Measurements from ENCODE around the gene ASPG. TPM values are rescaled to one million over a fixed set of nuclear protein-coding genes. Genes with fewer than 3 reads are reported as not detected.

Gene ASPG
- polyA plus RNA-seq, 1 donor (not counting 4 experiments of a cell fraction or from before 2014, with no cell fraction given), result 0.10 TPM

DNA sequence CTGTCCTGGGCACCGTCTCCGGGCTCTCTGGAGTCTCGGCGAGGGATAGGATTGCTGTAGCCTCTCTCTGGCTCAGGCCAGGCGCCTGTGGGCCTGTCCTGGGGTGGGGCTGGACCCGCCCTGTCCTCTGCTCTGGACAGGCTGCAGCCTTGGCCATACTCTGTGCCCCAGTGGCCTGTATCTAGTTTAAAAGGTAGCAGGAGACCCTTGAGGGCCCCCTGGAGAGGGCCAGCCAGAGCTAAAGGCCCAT, 54.6 kb downstream of the ASPG start:
- Histone ChIP-seq H3K4me1 (ENCODE audit: control insufficient read depth, extremely low read depth, insufficient read depth, low read length) (peaks cover 4% of the 10 kb centered on the region), H3K4me2 (ENCODE audit: control insufficient read depth, extremely low read depth, insufficient read depth, low read depth, low read length) (no peak overlapping the region)

DNA sequence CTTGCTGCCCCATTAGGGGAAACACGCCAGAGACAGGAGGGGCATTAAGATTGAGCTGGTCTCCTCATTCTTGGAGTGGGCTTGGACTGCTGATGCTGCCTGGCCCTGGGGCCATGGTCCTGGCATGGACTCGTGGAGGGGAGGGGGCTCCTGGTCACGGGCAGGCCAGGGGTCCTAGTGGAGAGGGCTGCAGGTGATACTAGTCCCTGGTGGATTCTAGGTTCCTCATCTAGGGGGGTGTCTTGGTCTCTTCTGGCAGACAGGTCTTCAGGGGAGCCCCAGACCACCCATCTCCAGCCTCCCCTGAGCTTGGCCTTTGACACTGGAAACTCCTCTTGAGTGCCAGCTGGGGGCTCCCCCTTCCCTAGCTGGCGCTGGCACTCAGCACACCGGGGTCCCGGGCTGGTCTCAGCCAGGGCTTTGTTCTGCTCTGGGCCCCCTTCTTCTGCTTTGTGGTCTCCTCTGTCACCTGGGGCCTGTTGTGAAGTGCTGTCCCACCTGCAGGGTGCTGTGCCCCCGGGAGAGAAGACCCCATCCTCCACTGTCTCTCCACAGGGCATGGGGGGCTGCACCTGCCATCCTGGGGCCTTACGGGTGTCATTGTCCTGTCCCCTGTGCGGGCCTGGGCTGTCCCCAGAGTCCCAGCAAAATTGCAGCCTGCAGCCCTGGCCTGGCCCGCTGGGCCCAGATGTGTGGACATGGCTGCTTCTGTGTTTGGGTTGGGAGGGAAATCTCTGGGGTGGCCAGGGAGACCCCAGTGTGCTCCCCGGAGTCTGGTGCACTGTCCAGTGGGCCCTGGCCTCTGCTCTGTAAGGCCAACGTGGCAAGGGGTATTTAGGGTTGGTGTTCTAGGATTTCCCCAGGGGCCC, 55.2 kb downstream of the ASPG start:
- H3K4me1 ChIP-seq (ENCODE audit: control insufficient read depth, extremely low read depth, insufficient read depth, low read length), result peaks cover 4% of the 10 kb centered on the region
- H3K27me3 ChIP-seq (ENCODE audit: control insufficient read depth, extremely low read depth, insufficient read depth, low read length), result peaks cover 40% of the 10 kb centered on the region
- no peak overlapping the region for H3K4me3 ChIP-seq (ENCODE audit: control insufficient read depth in 2 of 3, extremely low read depth in 1 of 3, insufficient read depth in 2 of 3, low read depth in 1 of 3, low read length in 3 of 3)
- DNase-seq (ENCODE audit: low read depth, low spot score), result no peak
- dilution Hi-C loops (cut with MboI; ENCODE audit: extremely low pct_ligation_motif_present, low sequenced_read_pairs), result loop anchor here (25.0 kb wide), 1 partner anchor 103 kb away; no protein-coding TSS in a partner anchor
- no peak for FAIRE-seq
- no peaks in the 10 kb centered on the region for H3K79me2 ChIP-seq (ENCODE audit: control insufficient read depth, insufficient read depth, low read length)
- H3K9ac ChIP-seq (ENCODE audit: control insufficient read depth, extremely low read depth, insufficient read depth, low read length), result no peak overlapping the region
- TF ChIP-seq, protein P1, sequence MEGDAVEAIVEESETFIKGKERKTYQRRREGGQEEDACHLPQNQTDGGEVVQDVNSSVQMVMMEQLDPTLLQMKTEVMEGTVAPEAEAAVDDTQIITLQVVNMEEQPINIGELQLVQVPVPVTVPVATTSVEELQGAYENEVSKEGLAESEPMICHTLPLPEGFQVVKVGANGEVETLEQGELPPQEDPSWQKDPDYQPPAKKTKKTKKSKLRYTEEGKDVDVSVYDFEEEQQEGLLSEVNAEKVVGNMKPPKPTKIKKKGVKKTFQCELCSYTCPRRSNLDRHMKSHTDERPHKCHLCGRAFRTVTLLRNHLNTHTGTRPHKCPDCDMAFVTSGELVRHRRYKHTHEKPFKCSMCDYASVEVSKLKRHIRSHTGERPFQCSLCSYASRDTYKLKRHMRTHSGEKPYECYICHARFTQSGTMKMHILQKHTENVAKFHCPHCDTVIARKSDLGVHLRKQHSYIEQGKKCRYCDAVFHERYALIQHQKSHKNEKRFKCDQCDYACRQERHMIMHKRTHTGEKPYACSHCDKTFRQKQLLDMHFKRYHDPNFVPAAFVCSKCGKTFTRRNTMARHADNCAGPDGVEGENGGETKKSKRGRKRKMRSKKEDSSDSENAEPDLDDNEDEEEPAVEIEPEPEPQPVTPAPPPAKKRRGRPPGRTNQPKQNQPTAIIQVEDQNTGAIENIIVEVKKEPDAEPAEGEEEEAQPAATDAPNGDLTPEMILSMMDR (optimal IDR thresholded peaks at IDR 0.05 in 1 of 3, IDR thresholded peaks at IDR 0.05 in 1 of 3, conservative IDR thresholded peaks at IDR 0.05 in 1 of 3; ENCODE audit: extremely low read depth in 1 of 3, insufficient read depth in 2 of 3, low read length in 3 of 3), result no peak
- TF ChIP-seq EZH2 (IDR thresholded peaks at IDR 0.05; ENCODE audit: low read length), result no peak
- no peaks in the 10 kb centered on the region for H3K36me3 ChIP-seq (ENCODE audit: control insufficient read depth in 2 of 2, extremely low read depth in 1 of 2, insufficient read depth in 2 of 2, low read length in 2 of 2)
- H3K4me2 ChIP-seq (ENCODE audit: control insufficient read depth, extremely low read depth, insufficient read depth, low read depth, low read length), result no peak overlapping the region
- H4K20me1 ChIP-seq (ENCODE audit: control insufficient read depth, extremely low read depth, insufficient read depth, low read length), result no peaks in the 10 kb centered on the region
- H2AFZ ChIP-seq (ENCODE audit: control insufficient read depth, low read length), result no peak overlapping the region
- no peaks in the 10 kb centered on the region for H3K9me1 ChIP-seq (ENCODE audit: control insufficient read depth, extremely low read depth, insufficient read depth, low read length)
- no peak overlapping the region for H3K27ac ChIP-seq (ENCODE audit: control insufficient read depth, insufficient read depth, low read length)
- no peaks in the 10 kb centered on the region for H3K9me3 ChIP-seq (ENCODE audit: control insufficient read depth, low read depth, low read length)

More for the DNA sequence above, 54.6 kb downstream of the ASPG start:
- no peaks in the 10 kb centered on the region for H3K79me2 ChIP-seq (ENCODE audit: control insufficient read depth, insufficient read depth, low read length)
- DNase-seq (ENCODE audit: low read depth, low spot score) (no peak), FAIRE-seq (no peak)
- H3K9me1 ChIP-seq (ENCODE audit: control insufficient read depth, extremely low read depth, insufficient read depth, low read length), result no peaks in the 10 kb centered on the region
- H2AFZ ChIP-seq (ENCODE audit: control insufficient read depth, low read length), result no peak overlapping the region
- H3K9ac ChIP-seq (ENCODE audit: control insufficient read depth, extremely low read depth, insufficient read depth, low read length), result no peak overlapping the region
- no peak overlapping the region for H3K4me3 ChIP-seq (ENCODE audit: control insufficient read depth in 2 of 3, extremely low read depth in 1 of 3, insufficient read depth in 2 of 3, low read depth in 1 of 3, low read length in 3 of 3)
- H3K36me3 ChIP-seq (ENCODE audit: control insufficient read depth in 2 of 2, extremely low read depth in 1 of 2, insufficient read depth in 2 of 2, low read length in 2 of 2), result no peaks in the 10 kb centered on the region
- H3K9me3 ChIP-seq (ENCODE audit: control insufficient read depth, low read depth, low read length), result no peaks in the 10 kb centered on the region
- H3K27ac ChIP-seq (ENCODE audit: control insufficient read depth, insufficient read depth, low read length), result no peak overlapping the region
- no peak for TF ChIP-seq EZH2 (IDR thresholded peaks at IDR 0.05; ENCODE audit: low read length)
- TF ChIP-seq, protein P1 (optimal IDR thresholded peaks at IDR 0.05 in 1 of 3, IDR thresholded peaks at IDR 0.05 in 1 of 3, conservative IDR thresholded peaks at IDR 0.05 in 1 of 3; ENCODE audit: extremely low read depth in 1 of 3, insufficient read depth in 2 of 3, low read length in 3 of 3), result no peak
- dilution Hi-C loops (cut with MboI; ENCODE audit: extremely low pct_ligation_motif_present, low sequenced_read_pairs), result loop anchor here (25.0 kb wide), 1 partner anchor 103 kb away; no protein-coding TSS in a partner anchor
- peaks cover 46% of the 10 kb centered on the region for H3K27me3 ChIP-seq (ENCODE audit: control insufficient read depth, extremely low read depth, insufficient read depth, low read length)
- H4K20me1 ChIP-seq (ENCODE audit: control insufficient read depth, extremely low read depth, insufficient read depth, low read length), result no peaks in the 10 kb centered on the region

All from keratinocyte (primary cell).